HG02798 (cell line): ENCODE data around the gene FURIN.
"Not testable (repeated sequence)": the region's sequence is repeated elsewhere in the genome, so short reads cannot be mapped to it uniquely, and the experiment has no call there.

ENCODE experiments used
- ATAC-seq: cut with Tn5 transposase; IDR thresholded peaks from one replicate; pipeline ENCODE4 v1.9.1; 2021; ENCODE audit warnings: mild to moderate bottlenecking; ENCODE audit not compliant: unreplicated experiment, poor library complexity

The FURIN gene

DNA sequence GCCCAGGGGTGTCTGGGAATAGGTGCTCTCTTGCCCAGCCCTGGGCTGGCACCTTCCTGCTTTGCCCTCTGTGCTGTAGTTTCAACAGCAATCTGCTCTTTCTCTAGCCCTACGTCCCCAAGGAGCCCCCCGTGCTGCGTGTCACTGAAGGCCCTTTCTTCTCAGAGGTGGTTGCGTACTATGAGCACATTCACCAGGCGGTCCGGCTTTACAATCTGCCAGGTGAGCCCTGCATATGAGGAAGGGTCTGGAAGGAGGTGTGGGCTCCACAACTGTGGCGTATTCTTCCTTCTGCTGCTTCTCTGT, 44.3 kb downstream of the FURIN start:
- no peak for ATAC-seq

DNA sequence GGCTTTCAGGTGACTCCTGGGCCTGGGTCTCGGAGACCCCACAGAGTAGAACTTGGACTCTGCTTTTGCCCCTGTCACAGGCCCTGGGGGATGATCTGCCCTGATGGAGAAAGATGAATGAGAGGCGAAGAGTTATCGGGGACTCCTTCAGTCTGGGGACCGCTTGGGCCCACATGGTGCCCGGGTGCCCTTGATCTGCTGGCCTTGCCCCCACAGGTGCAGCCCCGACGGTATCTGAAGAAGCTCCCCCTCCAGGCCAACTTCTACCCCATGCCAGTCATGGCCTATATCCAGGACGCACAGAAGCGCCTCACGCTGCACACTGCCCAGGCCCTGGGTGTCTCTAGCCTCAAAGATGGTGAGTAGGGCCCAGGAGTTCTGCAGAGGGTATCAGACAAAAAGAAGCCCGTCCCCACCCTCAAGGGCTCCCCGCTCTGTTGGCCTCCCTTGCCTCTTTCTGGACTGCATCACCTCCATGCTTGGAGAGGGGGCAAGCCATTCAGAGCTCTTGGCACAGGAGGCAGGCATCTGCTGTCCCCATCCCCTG, 45.1 kb downstream of the FURIN start:
- ATAC-seq, result no peak

DNA sequence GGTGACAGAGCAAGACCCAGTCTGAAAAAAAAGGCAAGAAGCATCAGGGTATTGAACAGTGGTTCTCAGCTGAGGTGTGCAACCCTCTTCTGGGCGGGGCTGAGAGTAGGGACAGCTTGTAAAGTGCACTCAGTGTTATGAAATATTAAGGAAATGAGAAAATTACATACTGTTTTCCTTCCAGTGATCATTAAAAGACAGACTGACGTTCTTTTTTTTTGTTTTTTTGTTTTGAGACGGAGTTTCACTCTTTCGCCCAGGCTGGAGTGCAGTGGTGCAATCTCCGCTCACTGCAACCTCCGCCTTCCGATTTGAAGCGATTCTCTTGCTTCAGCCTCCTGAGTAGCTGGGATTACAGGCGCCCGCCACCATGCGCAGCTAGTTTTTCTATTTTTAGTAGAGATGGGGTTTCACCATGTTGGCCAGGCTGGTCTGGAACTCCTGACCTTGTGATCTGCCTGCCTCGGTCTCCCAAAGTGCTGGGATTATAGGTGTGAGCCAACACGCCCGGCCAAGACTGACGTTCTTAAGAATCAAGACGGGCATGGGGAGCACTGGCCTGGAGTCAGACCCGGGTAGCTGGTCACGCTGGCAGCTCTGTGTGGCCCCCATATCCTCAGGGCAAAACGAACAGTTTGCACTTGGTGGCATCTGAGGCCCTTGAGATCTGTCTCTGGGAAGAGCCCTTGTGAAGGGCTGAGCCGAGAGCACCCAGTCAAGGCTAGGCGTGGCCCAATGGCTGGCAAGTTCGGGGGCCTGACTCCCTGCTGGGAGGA, 46.1 kb downstream of the FURIN start:
- no peak for ATAC-seq

DNA sequence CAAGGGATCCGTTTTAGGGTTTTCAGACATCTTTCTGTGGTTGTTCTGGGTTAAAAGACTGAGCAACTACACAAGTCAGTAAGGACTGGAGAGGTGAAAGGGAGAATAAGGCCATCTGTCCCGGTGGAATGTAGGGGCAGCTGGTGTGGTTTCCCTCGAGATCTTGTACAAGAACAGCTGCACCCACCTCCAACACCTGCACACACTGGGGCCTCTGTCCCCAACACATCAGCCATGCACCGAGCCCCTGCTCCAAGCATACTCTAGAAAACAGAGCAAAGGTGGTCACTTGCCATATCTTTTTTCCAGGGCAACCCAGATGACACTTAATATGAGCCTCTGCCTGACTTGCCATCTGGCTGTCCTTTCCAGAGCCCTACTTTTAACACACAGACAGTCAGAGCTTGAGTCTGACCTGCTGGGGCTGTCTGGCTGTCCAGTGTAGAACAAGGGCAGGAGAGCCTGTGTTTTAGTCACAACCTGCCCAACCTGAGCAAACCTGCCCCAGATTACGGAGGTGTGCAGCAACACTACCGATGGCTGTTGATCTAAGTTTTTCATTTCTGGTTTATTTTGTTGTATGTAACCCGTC, 46.9 kb downstream of the FURIN start:
- no peak for ATAC-seq

DNA sequence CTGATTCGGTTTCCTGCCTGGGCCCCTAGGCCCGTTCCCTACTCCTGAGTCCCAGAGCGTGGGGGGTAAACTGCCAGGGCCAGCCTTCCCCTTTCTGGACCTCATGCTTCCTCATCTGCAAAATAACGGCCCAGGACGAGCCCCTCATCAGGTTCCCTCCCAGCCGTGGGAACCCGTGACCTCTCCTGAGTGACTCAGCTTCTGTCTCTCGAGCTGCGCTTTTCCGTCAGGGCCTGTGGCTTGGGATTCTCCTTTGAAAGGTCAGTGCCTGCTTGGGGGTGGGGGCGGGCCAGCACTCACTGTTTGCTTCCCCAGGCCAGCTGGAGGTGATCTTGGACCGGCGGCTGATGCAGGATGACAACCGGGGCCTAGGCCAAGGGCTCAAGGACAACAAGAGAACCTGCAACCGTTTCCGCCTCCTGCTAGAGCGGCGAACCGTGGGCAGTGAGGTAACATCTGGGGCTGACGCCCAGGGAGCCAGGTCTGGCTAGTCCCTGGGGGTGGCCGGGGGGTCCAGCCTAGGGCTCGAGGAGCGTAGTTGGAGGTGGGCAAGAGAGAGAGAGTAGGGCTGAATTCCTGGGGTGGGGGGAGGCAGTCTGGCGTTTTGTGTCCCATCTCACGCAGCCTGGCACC, 47.5 kb downstream of the FURIN start:
- no peak for ATAC-seq

DNA sequence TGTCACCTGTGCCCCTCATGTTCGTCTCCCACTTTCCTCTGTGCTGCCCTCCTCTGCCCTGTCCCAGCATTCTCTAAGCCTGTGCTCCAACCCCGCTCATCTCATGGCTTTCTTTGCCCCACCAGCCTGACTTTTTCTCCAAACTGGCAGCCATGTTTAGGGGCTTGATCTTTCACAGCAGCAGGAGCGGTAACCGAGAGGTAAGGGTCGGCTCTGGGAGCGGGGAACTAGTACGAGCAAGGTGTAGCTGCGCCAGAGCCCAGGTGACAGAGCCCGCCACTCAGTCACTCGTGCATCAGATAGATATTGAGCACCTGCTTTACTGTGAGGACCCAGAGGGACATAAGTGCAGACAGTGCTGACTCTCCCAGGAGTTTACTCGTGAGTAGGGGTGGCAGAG, 48.1 kb downstream of the FURIN start:
- no peak for ATAC-seq

DNA sequence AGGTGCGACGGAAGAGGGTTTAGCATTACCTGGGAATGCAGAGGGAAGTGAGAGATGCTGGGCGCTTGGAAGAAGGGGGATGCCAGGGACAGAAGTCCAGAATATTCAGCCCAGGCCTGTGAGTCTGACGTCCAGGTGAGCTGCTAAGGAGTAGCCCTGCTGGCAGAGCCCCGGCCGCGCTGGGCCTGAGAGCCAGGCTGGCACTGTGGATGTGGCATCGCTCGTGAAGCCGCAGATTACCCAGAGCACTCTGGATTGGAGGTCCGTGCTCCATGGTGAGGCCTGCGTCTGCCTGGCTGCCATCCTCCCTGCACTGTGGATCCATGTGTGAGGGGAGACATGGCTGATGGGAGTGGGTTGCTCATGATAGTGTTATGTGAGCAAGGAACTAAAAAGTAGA, 49.2 kb downstream of the FURIN start:
- no peak for ATAC-seq

DNA sequence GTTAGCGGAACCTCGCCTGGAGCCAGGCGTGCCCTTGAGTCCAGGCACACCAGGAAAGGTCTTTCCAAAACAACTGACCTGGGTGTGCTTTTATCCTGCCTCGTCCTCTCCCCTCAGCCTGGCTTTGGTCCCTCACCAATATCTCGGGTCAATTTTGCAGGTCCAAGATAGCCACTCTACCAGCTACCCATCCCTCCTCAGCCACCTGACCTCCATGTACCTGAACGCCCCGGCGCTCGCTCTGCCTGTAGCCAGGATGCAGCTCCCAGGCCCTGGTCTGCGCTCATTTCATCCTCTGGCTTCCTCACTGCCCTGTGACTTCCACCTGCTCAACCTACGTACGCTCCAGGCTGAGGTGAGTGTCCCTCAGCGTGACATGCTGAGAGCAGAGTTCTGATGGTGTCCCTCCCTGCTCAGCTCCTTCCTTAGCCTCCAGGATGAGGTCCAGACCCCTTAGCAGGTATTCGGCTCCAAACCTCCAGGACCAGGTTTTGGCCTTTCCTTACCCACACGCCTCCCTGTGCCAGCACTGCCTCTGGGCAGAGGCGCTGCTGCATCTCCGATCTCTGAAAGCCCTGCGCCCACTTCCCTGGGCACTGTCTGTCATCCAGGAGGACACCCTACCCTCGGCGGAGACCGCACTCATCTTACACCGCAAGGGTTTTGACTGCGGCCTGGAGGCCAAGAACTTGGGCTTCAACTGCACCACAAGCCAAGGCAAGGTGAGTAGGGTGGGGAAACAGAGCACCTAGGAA, 49.8 kb downstream of the FURIN start:
- no peak for ATAC-seq

DNA sequence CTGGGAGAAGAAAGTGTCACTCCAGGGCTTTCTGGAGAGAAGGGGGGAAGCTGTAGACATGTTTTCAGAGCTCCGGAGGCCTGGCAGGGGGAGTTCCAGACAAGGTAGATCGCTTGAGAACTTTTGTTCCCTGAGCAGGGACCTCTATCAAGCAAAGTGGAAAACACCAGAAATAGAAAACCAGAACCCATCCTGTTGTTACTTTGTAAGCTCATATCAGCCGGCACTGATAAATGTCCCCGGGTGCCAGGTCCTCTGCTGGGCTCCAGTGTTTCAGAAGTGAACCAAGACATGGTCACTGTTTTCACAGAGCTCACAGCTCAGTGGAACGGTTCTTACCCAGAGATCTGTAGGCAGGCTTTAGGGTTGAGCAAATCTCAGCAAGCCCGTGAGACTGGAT, 50.4 kb downstream of the FURIN start:
- no peak for ATAC-seq

DNA sequence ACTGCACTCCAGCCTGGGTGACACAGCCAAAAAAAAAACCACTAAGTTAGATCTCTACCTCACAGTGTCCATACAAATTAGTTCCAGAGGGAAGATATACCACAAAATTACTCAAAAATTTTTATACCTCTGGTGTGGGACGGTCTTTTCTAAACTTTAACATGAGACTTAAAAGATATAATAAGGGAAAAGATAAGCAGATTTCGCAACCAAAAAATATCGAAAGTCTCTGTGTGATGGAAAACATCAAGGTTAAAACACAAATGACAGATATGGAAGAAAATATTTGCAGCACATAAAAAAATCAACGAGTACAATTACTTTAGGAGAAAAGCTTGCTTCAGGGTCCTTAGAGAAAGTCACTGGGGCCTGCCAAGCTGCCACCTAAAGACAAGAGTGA, 53.5 kb downstream of the FURIN start:
- no peak for ATAC-seq

DNA sequence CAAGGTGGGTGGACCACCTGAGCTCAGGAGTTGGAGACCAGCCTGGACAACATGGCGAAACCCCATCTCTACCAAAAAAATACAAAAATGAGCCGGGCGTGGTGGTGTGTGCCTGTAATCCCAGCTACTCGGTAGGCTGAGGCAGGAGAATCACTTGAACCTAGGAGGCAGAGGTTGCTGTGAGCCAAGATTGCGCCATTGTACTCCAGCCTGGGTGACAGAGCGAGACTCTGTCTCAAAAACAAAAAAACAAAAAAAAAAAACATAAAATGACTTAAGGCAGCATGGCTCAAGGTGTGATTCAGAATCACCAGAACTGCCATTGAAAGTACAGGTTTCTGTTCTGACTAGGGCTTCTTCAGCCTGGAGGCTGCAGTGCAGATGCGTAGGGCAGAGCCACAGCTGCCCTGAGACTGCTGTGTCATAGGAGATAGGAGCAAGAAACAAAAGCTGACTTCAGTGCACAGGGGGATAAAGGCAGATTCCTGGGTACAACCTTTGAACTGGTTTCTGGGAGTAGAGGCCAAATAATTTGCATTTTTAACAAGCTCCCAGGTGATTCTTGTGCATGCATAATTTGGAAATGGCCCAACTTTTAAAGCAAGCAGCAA, 54.4 kb downstream of the FURIN start:
- ATAC-seq, result peak; percentile 81

DNA sequence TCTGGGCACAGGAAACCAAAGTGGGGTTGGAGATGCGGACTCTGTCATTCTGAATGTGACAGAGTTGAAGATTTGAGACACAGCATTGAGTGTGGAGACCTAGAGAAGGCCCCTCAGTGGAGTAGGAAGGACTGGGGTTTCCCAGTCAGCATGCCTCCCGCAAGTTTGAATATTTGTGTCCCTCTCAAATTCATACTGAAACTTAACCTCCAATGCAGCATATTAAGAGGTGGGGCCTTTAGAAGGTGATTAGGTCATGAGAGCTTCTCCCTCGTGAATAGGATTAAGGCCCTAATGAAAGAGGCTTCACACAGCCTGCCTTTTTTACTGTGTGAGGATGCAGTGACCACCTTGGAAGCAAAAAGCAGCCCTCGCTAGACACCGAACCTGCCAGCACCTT, 56.0 kb downstream of the FURIN start:
- peak; percentile 72 for ATAC-seq

DNA sequence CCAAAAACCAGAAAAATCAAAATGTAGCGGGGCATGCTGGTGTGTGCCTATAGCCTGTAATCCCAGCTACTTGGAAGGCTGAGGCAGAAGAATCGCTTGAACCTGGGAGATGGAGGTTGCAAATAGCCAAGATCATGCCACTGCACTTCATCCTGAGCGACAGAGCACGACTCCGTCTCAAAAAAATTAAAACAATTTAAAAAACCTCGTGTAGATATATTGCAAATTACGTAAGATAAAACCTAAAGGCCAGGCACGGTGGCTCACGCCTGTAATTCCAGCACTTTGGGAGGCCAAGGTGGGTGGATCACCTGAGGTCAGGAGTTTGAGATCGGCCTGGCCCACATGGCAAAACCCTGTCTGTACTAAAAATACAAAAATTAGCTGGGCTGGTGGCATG, 58.4 kb downstream of the FURIN start:
- ATAC-seq, result not testable (repeated sequence)

DNA sequence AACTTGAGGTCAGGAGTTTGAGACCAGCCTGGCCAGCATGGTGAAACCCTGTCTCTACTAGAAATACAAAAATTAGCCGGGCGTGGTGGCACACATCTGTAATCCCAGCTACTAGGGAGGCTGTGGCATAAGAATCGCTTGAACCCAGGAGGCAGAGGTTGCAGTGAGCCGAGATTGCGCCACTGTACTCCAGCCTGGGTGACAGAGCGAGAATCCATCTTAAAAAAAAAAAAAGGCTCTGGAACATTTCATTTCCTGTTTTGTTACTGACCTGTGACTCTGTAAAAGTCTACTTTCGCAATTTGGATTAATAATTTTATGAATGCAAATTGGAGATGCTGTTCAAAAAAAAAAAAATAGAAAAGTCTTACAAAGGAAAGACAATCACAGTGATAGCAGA, 59.7 kb downstream of the FURIN start:
- not testable (repeated sequence) for ATAC-seq

DNA sequence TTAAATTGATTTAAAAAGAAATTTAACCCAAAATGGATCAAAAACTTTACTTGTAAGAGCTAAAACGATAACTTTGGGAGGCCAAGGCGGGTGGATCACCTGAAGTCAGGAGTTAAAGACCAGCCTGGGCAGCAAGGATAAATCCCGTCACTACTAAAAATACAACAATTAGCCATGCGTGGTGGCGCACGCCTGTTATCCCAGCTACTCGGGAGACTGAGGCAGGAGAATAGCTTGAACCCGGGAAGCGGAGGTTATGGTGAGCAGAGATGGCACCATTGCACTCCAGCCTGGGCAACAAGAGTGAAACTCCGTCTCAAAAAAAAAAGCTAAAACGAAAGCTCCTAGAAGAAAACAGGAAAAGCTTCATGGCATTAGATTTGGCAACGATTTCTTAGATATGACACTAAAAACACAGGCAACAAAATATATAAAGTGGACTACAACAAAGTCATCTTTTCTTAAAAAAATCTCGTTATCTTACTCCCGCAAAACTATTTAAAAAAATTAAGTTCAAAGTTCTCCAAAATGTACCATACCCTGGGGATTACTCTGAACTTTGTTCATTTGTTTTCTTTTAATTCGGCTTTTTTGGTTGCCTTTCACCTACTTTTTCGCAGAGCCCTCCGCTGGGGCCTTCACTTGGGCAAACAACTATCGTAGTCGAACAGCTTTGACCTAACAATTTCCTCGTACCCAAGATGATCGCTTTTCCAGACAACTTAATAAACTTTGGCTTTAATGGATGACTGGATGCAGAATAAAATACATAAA, 61.0 kb downstream of the FURIN start:
- no peak for ATAC-seq

DNA sequence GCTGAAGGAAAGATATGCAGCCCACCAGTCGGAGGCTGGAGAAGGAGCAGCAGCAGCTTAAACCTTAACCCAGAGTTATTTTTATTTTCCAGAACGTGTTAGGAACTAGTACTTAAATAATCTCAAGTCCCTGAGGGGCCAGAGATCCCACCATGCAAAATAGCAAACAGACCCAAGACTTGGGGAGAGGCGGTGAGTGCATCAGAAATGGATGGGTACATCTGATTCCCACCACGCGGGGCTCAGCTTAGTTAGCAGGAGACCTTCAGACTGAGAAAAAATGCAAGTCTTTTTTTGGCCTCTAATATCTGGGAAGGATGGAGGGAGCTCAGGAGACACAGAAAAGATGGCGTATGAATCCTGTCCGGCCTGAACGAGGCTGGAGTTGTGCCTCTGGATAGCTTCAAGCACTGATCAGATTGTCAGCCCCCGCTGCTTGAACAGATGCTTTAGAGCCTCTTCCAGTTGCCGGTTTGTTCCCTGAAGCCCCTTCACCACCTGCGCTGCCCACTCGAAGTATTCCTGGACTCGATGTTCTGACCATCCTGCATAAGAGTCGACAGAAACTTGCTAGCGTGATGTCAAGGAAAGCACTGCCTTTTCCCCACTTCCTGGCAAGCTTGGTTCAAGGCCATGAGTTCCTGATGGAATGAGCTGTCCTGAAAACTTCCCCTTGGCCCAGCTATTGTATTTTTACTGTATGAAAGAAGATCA, 62.6 kb downstream of the FURIN start:
- no peak for ATAC-seq

DNA sequence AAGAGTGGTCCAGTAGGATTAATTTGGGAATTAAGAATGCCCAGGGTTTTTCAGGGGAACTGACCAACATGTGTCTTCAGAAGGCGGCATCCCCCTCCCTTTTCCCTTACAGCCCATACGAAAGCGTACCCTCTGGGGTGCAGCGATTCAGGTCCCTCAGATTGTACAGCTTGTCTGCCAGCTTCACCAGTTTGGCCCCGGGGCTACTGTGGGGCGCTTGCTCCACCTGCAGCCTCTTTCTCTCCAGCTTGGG, 63.1 kb downstream of the FURIN start:
- ATAC-seq, result no peak

DNA sequence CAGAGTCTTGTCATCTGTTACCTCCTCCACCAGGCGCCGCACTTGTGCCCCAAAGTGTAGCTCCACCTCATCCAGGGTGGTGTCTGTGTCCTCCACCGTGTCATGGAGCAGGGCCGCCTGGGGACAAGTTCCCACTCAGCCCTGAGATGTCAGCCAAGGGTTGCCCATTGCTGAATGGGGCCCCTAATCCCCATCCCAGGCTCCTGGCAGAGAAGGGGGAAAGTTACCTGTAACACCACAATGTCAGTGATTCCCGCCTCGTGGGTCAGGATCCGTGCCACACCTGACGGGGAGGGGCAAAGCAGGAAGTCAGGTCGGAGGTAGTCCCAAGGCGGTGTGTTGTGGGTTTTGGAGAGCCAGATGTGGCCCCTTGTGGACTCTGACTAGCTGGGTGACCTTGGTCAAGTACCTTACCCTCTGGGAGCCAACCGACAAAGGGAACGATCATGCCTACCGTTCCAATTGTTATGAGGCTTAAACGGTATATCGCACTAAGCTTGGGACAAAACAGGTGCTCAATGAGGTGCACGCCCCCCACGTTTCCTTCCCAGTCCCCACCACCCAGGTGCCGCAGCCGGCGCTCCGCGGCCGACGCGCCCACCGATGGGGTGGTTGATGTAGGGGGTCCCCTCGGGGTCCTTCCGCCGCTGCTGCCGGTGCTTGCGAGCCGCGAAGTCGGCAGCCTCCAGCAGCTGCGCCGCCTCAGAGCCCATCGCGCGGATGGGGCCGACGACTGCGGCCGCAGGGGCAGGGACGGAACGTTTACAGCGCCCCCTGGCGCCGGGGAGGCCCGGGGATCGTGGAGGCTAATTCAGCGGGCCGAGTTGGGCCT, 63.7 kb downstream of the FURIN start, which contains the start of gene HDDC3:
Gene HDDC3 (minus strand): TSS at position 722 of the 832 bp plus-strand sequence. CDS start 9 bp downstream, at position 713.
- peak; percentile 56 for ATAC-seq

DNA sequence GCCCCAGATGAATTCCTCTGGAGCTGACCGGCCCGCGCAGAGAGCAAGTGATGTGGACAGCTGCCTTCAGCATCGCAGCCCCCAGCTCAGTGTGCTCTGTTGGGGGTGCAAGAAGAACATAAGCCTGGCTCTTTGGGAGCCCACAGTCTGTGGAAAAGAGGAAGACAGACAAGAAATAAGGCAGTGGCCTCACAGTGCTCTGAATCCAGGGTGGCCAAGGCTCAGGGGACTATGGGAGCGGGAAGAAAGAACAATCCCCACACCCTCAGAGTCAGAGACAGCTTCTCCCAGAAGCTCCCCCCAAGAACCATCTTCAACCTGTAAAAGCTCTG, 64.2 kb downstream of the FURIN start:
- no peak for ATAC-seq
